Hepatocyte (in vitro differentiated cells): ENCODE data around the gene DISC1. TPM values are rescaled to one million over a fixed set of nuclear protein-coding genes. Genes with fewer than 3 reads are reported as not detected.

ENCODE experiments used
- DNase-seq: peaks from one replicate; pipeline ENCODE4 v3.0.0-alpha.2; 2016; ENCODE audit warnings: low spot score
- H2AFZ ChIP-seq: fragments of 200-600 bp; sonication (generic); 2 replicates; pipeline ENCODE4 v1.6.0; 2016; ENCODE audit warnings: antibody characterized with exemption, mild to moderate bottlenecking
- H3K27ac ChIP-seq: fragments of 200-600 bp; sonication (generic); 2 replicates; pipeline ENCODE4 v1.5.1; 2016; ENCODE audit warnings: mild to moderate bottlenecking
- H3K27me3 ChIP-seq: fragments of 200-600 bp; sonication (generic); 2 replicates; pipeline ENCODE4 v1.6.1; 2016
- H3K36me3 ChIP-seq: fragments of 200-600 bp; sonication (generic); replicated peaks from 2 replicates; pipeline ENCODE4 v1.5.1; 2016; ENCODE audit warnings: low read depth; ENCODE audit not compliant: insufficient read depth
- H3K4me1 ChIP-seq: fragments of 200-600 bp; sonication (generic); 2 replicates; pipeline ENCODE4 v1.5.1; 2016; ENCODE audit warnings: mild to moderate bottlenecking, moderate library complexity; ENCODE audit not compliant: insufficient read depth
- H3K4me2 ChIP-seq: fragments of 200-600 bp; sonication (generic); 2 replicates; pipeline ENCODE4 v1.6.0; 2016
- H3K4me3 ChIP-seq: fragments of 200-600 bp; sonication (generic); 2 replicates; pipeline ENCODE4 v1.5.1; 2016; ENCODE audit warnings: mild to moderate bottlenecking
- H3K79me2 ChIP-seq: fragments of 200-600 bp; sonication (generic); 2 replicates; pipeline ENCODE4 v1.6.0; 2017; ENCODE audit warnings: mild to moderate bottlenecking
- H3K9me2 ChIP-seq: fragments of 200-600 bp; sonication (generic); replicated peaks from 2 replicates; pipeline ENCODE4 v1.6.0; 2017; ENCODE audit warnings: mild to moderate bottlenecking; ENCODE audit not compliant: insufficient read depth
- H3K9me3 ChIP-seq: fragments of 200-600 bp; sonication (generic); 2 replicates; pipeline ENCODE4 v1.5.1; 2016; ENCODE audit warnings: low read depth, mild to moderate bottlenecking
- H4K20me1 ChIP-seq: fragments of 200-600 bp; sonication (generic); 2 replicates; pipeline ENCODE4 v1.6.0; 2016; ENCODE audit warnings: mild to moderate bottlenecking; ENCODE audit not compliant: insufficient read depth, poor library complexity, severe bottlenecking
- EZH2 ChIP-seq: fragments of 200-600 bp; sonication (generic); IDR thresholded peaks from 2 replicates; pipeline ENCODE4 v1.6.1; 2016; ENCODE audit warnings: antibody characterized with exemption, mild to moderate bottlenecking, borderline replicate concordance
- EZH2phosphoT487 ChIP-seq: fragments of 200-600 bp; sonication (generic); IDR thresholded peaks from one replicate; pipeline ENCODE4 v1.6.1; 2018; ENCODE audit warnings: antibody characterized with exemption, mild to moderate bottlenecking, low read depth, moderate library complexity; ENCODE audit not compliant: unreplicated experiment, severe bottlenecking
- WGBS: methylation state at CpG from one replicate; pipeline ENCODE4 v1.1.6; 2016; ENCODE audit warnings: low lambda C conversion rate; ENCODE audit errors: missing lambda C conversion rate; 5-methylcytosine and 5-hydroxymethylcytosine counted together
- polyA plus RNA-seq: library from polyadenylated mRNA; unstranded; fragments of >200 nt; fragmentation: Nextera tagmentation; extraction: Ambion mirVana; gene quantifications from 2 replicates; pipeline ENCODE4 v1.2.1, GENCODE V29; 2016
- total RNA-seq: library from RNA; depleted of rRNA; stranded (reverse); fragments of >200 nt; gene quantifications from 2 replicates; pipeline ENCODE4 v1.2.3, GENCODE V29; 2014
- TF ChIP-seq, protein P1 (sequence below): fragments of 200-600 bp; sonication (generic); IDR thresholded peaks from 2 replicates; pipeline ENCODE4 v1.5.1; 2016; ENCODE audit warnings: antibody characterized with exemption, mild to moderate bottlenecking; ENCODE audit not compliant: poor library complexity

Gene DISC1
- total and polyA plus RNA-seq, 2 experiments from 2014 or later = 3.0 to 4.7 TPM

GRCh38 chr1:231750296-231750695, 123.7 kb downstream of the DISC1 start:
- Histone ChIP-seq H3K9me3 (no peaks in the 10 kb centered on the region), H2AFZ (no peak overlapping the region), H3K4me3 (no peak overlapping the region), H3K36me3 (no peaks in the 10 kb centered on the region), H3K27me3 (no peaks in the 10 kb centered on the region), H3K27ac (no peak overlapping the region), H4K20me1 (no peaks in the 10 kb centered on the region), H3K4me2 (no peak overlapping the region), H3K4me1 (no peaks in the 10 kb centered on the region), H3K79me2 (no peaks in the 10 kb centered on the region), H3K9me2 (no peaks in the 10 kb centered on the region)
- TF ChIP-seq EZH2phosphoT487 (no peak), EZH2 (no peak)
- TF ChIP-seq, protein P1, sequence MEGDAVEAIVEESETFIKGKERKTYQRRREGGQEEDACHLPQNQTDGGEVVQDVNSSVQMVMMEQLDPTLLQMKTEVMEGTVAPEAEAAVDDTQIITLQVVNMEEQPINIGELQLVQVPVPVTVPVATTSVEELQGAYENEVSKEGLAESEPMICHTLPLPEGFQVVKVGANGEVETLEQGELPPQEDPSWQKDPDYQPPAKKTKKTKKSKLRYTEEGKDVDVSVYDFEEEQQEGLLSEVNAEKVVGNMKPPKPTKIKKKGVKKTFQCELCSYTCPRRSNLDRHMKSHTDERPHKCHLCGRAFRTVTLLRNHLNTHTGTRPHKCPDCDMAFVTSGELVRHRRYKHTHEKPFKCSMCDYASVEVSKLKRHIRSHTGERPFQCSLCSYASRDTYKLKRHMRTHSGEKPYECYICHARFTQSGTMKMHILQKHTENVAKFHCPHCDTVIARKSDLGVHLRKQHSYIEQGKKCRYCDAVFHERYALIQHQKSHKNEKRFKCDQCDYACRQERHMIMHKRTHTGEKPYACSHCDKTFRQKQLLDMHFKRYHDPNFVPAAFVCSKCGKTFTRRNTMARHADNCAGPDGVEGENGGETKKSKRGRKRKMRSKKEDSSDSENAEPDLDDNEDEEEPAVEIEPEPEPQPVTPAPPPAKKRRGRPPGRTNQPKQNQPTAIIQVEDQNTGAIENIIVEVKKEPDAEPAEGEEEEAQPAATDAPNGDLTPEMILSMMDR = no peak
- WGBS = 80% methylated on average over 2 of the region's 2 CpGs
- no peak for DNase-seq

DNA sequence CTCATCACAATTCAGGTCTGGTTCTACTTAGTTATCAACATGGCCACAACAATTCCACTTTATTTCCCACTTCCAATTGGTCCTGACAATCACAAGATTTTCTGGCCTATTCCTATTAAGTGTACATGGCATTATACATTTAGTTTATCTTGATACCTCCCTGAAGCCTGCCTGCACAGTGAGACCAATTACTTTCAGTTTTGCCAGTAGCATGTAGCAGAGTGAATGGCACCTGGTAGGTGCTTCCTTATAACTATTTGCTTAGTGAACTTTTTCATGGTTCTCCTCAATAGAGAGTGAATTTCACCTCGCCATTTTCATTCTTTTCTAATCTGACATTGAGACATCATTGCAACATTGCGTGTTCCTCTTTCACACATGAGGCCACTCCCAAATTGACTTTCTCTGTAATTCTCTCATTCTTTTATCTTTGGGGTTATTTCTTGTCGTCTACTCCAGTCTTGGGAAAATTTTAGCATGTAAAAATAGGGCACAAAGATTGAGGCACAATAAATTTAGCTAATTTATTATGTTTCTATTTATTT, 124.3 kb downstream of the DISC1 start:
- 97% methylated on average over 3 of the region's 3 CpGs for WGBS
- no peak overlapping the region for H2AFZ ChIP-seq
- no peak overlapping the region for H3K27ac ChIP-seq
- no peaks in the 10 kb centered on the region for H3K9me2 ChIP-seq
- H3K4me1 ChIP-seq = no peaks in the 10 kb centered on the region
- no peaks in the 10 kb centered on the region for H3K36me3 ChIP-seq
- H4K20me1 ChIP-seq = no peaks in the 10 kb centered on the region
- H3K79me2 ChIP-seq = no peaks in the 10 kb centered on the region
- H3K9me3 ChIP-seq = no peaks in the 10 kb centered on the region
- H3K4me2 ChIP-seq = no peak overlapping the region
- no peaks in the 10 kb centered on the region for H3K27me3 ChIP-seq
- no peak overlapping the region for H3K4me3 ChIP-seq
- no peak for TF ChIP-seq EZH2phosphoT487
- no peak for TF ChIP-seq EZH2
- TF ChIP-seq, protein P1 = no peak
- no peak for DNase-seq

GRCh38 chr1:231751415-231751814, 124.8 kb downstream of the DISC1 start:
- Histone ChIP-seq H3K4me2 (no peak overlapping the region), H2AFZ (no peak overlapping the region), H3K27me3 (no peaks in the 10 kb centered on the region), H3K9me2 (no peaks in the 10 kb centered on the region), H4K20me1 (no peaks in the 10 kb centered on the region), H3K4me3 (no peak overlapping the region), H3K79me2 (no peaks in the 10 kb centered on the region), H3K27ac (no peak overlapping the region), H3K36me3 (no peaks in the 10 kb centered on the region), H3K9me3 (no peaks in the 10 kb centered on the region), H3K4me1 (no peaks in the 10 kb centered on the region)
- no peak for DNase-seq
- TF ChIP-seq EZH2phosphoT487 (no peak), EZH2 (no peak)
- TF ChIP-seq, protein P1 = no peak

GRCh38 chr1:231753313-231753712, 126.7 kb downstream of the DISC1 start:
- no peaks in the 10 kb centered on the region for H3K27me3 ChIP-seq
- no peak for DNase-seq
- H2AFZ ChIP-seq = no peak overlapping the region
- H3K27ac ChIP-seq = no peak overlapping the region
- no peak overlapping the region for H3K4me2 ChIP-seq
- H3K9me3 ChIP-seq = no peaks in the 10 kb centered on the region
- no peaks in the 10 kb centered on the region for H3K36me3 ChIP-seq
- WGBS = 95% methylated on average over 3 of the region's 3 CpGs
- no peaks in the 10 kb centered on the region for H3K9me2 ChIP-seq
- no peak overlapping the region for H3K4me3 ChIP-seq
- TF ChIP-seq EZH2 (no peak), EZH2phosphoT487 (no peak)
- TF ChIP-seq, protein P1 = no peak
- H3K79me2 ChIP-seq = no peaks in the 10 kb centered on the region
- no peaks in the 10 kb centered on the region for H4K20me1 ChIP-seq
- H3K4me1 ChIP-seq = no peaks in the 10 kb centered on the region
